ENCODE results near the gene TMC6.
A peak's percentile ranks its signal among the peaks of the same experiment; 100 is the strongest.

TMC6 gene

DNA sequence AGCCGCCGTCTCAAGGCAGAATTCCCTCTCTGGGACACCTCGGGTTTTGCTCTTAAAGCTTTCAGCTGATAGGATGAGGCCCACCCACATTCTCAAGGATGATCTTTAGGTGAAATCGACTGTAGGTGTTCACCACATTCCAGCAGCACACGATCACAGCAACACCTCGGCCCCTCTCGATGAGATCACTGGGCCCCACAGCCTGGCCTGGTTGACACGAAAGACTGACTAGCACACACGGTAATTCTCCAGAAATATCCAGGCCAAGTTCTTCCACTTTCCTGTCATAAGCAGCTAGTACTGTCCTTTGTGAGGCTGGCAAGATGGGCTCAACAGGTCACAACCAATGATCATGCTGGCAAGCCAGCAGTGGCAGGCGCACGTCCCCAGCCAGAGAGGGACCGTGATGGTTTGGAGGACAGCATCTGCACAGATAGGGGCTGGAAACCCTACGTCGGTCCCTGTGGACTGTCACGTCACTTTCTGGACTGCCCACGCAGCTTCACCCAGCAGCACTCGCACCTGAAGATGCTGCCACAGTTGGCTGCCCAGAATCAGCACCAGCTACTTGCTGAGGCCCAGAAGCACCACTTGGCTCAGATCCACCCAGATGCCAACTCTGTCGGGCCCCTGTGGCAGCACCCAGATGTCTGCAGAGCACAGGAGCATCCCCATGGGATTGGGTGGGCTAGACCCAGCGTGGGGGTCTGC lies 17.4 kb downstream of the TMC6 start:
- no peak for DNase-seq (ENCODE audit: low spot score)

GRCh38 chr17:78110363-78111015 lies 18.1 kb downstream of the TMC6 start:
- DNase-seq (ENCODE audit: low spot score), result no peak

- DNase-seq (ENCODE audit: low spot score), result no peak
Observed at GRCh38 chr17:78109489-78109761, 19.1 kb downstream of the TMC6 start.

DNA sequence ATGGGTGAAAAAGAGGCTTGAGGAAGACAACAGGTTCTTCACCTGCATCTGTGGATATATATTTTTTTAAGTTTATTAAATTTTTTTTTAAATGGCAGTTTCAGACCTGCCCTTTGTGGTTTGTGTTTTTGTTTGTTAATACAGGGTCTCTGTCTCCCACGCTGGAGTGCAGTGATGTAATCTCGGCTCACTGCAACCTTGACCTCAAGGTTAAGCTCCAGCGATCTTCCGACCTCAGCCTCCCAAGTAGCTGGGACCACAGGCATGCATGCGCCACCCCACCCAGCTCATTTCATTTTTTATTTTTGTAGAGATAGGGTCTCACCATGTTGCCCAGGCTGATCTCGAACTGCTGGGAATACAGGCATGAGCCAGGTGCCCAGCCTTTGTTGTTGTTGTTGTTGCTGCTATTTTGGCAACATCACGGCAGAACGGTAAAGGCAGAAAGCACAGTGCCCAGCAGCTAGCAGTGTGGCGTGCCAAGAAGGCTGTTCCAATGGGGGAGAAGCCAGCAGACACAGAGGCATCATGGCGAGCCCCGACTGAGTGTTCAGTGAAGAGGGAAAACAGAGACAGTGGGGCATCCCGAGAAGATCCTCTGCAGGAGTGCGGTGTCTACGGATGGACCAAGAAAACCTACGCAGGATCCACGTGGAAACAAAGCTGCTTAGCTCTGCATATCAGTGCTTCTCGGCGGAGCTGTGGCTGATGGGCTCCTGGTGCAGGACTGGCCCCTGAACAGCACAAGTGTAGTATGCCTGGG lies 19.6 kb downstream of the TMC6 start:
- DNase-seq (ENCODE audit: low spot score), result no peak

GRCh38 chr17:78107976-78108725 lies 20.4 kb downstream of the TMC6 start:
- DNase-seq (ENCODE audit: low spot score), result no peak

DNA sequence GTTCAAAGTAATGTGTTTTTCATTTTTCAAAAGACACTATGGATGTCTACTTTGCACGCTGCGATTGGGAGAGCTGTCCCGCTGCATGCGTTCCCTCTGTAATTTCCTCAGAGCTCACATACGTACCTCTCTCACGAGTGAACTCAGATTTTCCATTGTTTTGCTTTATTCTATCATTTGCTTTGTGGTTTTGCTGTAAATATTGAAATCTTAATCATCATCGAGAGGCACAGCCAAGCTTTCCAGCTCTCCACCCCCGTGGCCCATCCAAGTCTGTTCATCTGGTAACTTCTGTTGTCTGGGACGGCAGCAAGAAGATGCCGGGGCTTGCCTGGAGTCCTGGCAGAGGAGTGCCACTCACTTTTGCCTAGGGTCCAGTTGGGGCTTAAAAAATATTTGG lies 21.1 kb downstream of the TMC6 start:
- no peak for DNase-seq (ENCODE audit: low spot score)

DNA sequence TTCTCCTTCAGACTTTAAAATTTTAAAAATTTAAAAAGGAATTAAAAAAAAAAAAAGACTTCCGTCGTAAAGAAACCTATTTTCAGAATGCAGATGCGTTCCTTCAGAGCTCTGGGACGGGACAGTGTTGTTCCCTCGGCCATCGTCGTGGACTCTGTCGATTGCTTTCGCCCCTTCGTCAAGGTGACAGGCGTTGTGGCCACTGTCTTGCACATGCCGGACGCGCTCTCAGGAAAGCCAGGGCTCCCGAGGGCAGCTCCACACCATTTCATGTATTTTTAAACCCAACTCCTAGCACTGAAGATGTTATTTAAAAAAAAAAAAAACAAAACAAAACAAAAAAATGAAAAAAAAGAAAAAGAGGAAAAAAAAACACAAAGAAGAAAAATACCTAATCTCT lies 22.3 kb downstream of the TMC6 start:
- no peak for DNase-seq (ENCODE audit: low spot score)

GRCh38 chr17:78105551-78105950 lies 23.0 kb downstream of the TMC6 start:
- DNase-seq (ENCODE audit: low spot score), result no peak

DNA sequence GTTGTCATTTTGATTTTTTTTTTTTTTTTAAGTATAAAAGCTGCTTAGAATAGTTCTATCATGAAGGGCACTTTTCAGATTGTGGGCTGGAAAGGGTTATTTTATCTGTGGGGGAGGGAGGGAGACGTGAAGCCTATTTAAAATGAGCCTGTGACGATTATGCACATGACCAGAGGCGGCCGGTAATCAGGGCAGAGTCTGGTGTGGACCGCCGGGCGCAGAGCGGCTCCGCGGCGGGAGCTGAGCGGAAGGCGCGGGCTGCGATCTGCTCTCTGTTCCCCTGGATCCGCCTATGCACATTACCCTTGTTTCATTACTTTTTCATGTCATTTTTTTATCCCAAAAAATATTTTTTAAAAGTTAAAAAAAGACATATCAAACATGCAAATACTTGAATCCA lies 23.5 kb downstream of the TMC6 start:
- DNase-seq (ENCODE audit: low spot score), result no peak

DNA sequence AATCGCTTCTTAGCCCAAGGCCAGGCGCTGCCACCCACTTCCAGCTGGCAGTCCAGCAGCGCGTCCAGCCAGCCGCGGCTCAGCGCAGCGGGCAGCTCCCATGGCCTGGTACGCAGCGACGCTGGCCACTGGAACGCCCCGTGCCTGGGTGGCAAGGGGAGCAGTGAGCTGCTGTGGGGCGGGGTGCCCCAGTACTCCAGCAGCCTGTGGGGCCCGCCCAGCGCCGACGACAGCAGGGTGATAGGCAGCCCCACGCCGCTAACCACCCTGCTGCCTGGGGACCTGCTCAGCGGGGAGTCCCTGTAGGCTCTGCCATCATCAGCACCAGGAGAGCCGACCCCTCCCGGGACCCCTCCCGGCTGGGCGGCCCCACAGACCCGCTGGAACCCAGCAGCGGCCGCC lies 24.0 kb downstream of the TMC6 start:
- DNase-seq (ENCODE audit: low spot score), result no peak

DNA sequence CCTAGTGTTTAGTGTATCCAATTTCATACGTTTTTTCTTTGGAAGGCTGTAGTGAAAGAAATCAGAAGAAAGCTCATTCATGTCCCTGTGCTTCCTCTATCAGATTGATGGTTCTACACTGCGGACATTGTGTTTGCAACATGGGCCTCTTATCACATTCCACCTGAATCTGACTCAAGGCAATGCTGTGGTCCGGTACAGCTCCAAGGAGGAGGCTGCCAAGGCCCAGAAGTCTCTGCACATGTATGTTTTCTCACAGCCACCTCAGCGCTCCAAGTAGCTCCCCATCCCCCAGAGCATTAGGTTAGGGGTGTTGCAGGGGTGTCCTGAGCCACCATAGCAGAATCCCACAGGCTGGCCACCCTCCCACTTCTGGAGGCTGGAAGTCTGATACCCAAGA lies 25.2 kb downstream of the TMC6 start:
- no peak for DNase-seq (ENCODE audit: low spot score)

DNA sequence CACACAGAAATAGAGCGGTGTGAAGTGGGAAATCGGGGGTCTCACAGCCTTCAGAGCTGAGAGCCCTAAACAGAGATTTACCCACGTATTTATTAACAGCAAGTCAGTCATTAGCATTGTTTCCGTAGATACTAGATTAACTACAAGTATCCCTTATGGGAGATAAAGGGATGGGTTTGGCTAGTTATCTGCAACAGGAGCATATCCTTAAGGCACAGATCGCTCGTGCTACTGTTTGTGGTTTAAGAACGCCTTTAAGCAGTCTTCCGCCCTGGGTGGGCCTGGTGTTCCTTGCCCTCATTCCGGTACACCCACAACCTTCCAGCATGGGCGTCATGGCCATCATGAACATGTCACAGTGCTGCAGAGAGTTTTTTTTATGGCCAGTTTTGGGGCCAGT lies 27.0 kb downstream of the TMC6 start:
- DNase-seq (ENCODE audit: low spot score), result no peak

DNA sequence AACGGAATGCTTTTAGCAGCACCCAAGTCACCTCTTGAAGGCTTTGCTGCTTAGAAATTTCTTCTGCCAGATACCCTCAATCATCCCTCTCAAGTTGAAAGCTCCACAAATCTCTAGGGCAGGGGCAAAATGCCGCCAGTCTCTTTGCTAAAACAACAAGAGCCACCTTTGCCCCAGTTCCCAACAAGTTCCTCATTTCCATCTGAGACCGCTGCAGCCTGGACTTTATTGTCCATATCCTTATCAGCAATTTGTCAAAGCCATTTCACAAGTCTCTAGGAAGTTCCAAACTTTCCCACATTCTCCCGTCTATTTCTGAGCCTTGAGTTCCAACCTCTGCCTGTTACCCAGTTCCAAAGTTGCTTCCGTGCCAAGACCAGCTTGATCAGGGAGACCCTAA lies 27.4 kb downstream of the TMC6 start:
- no peak for DNase-seq (ENCODE audit: low spot score)

- DNase-seq (ENCODE audit: low spot score), result no peak
Observed at GRCh38 chr17:78096093-78096492, 32.5 kb downstream of the TMC6 start.

- no peak for DNase-seq (ENCODE audit: low spot score)
Observed at GRCh38 chr17:78095035-78095434, 33.5 kb downstream of the TMC6 start.

DNA sequence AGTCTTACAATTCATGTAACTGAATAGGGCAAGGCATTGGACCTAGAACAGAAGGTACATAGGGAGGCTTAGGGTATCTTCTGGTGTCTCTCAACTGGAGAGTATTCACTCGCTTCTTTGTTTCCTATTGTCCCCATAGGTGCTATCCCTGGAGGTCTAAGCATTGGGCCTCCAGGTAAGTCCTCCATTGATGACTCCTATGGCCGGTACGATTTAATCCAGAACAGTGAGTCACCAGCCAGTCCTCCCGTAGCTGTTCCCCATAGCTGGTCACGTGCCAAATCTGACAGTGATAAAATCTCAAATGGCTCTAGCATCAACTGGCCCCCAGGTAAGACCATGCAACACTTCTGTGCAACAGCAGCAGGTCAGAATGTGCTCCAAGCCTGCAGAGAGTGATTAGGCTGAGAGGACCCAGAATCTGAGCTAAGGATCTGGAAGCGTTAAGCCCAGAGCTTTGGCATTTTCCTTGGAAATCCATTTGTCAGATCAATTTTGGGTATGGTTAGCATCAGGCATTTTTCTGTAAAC lies 35.7 kb downstream of the TMC6 start:
- no peak for DNase-seq (ENCODE audit: low spot score)

- DNase-seq (ENCODE audit: low spot score), result no peak
Observed at GRCh38 chr17:78089576-78090281, 38.8 kb downstream of the TMC6 start.

GRCh38 chr17:78088529-78088928 lies 40.0 kb downstream of the TMC6 start:
- DNase-seq (ENCODE audit: low spot score), result no peak

DNA sequence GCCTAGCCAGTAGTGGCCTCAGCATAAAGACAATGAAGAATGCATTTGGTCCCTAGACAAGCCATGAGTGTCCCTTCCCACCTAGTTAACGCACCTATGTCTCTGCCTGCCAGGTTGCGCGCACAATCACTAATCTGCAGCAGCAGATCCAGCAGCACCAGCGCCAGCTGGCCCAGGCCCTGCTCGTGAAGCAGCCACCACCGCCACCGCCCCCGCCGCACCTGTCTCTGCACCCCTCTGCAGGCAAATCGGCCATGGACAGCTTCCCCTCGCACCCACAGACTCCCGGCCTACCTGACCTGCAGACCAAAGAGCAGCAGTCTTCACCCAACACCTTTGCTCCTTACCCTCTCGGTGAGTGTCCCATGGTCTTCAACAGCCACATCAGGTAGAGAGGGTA lies 41.8 kb downstream of the TMC6 start:
- DNase-seq (ENCODE audit: low spot score), result no peak

GRCh38 chr17:78082988-78083387 lies 45.6 kb downstream of the TMC6 start:
- peak; percentile 17 for DNase-seq (ENCODE audit: low spot score)

DNA sequence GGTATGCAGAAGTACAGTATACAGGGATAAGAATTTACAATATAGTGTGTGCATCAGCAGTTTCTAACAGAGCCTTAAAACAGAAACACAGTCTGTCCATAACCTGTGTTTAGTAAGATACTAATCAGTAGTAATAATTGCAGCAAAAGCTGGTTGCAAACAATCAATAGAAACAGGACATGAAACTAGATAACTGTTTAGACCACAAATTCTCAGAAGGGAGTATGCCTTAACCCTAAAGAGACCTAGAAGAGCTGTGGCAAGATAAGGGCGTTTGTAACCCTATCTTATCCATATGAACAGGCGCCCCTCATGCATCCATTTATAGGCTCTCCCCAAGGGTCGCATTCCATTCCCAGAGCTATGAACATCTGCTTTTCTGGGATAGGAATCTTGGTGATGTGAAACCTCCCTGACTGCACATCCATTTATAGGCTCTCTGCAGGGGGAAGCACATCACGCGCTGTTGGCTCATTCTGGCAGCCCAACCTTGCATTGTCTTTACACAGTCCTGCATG lies 46.1 kb downstream of the TMC6 start:
- DNase-seq (ENCODE audit: low spot score), result peak; percentile 48

- no peak for DNase-seq (ENCODE audit: low spot score)
Observed at GRCh38 chr17:78081551-78081950, 47.0 kb downstream of the TMC6 start.
